Measurements from ENCODE around the gene TMEM201.

The TMEM201 gene

DNA sequence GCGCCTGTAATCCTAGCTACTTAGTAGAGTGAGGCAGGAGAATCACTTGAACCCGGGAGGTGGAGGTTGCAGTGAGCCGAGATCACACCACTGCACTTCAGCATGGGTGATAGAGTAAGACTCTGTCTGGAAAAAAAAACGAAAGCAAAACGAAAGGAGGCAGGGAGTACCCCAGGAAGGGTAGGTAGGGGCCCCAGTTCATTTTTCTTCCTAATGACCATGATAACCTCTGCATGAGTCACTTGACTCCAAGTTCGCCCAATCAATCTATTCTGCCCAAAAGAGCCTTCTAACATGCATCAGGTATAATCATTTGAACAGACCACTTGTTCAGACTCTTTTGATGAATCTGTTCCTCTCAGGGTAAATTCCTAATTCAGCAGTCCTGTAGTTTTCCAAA, 13.2 kb upstream of the TMEM201 start:
- ChIA-PET CTCF (interaction anchor here (0.7 to 4.6 kb wide), 6 partner anchors 13 to 635 kb away, joined by 3 to 49 read pairs (median 4); partner anchors contain the start of gene KIF1B), POLR2A (no interaction called here)
- Histone ChIP-seq H3K4me3 (ENCODE audit: low read depth, low read length) (no peak overlapping the region), H3K27ac (ENCODE audit: extremely low read depth, low read depth, low read length) (no peak overlapping the region), H3K36me3 (ENCODE audit: control insufficient read depth in 2 of 2, insufficient read depth in 1 of 2, low read length in 2 of 2) (peaks cover 11 to 58% of the 10 kb centered on the region in 2 experiments; a peak in 2 of 3 replicates), H3K9me3 (ENCODE audit: control insufficient read depth, insufficient read depth, low read depth, low read length) (no peaks in the 10 kb centered on the region), H3K4me1 (ENCODE audit: control insufficient read depth, insufficient read depth, low read length) (no peaks in the 10 kb centered on the region)
- TF ChIP-seq SCRT2 (tag by site-specific recombination; IDR thresholded peaks at IDR 0.05) (no peak), ZBTB7A (tag by site-specific recombination; IDR thresholded peaks at IDR 0.05; ENCODE audit: low read depth) (no peak), ZNF510 (tag by site-specific recombination; IDR thresholded peaks at IDR 0.05; ENCODE audit: insufficient replicate concordance) (no peak), ZBTB21 (tag by site-specific recombination; IDR thresholded peaks at IDR 0.05) (no peak), HOXC10 (CRISPR knock-in tag; IDR thresholded peaks at IDR 0.05) (no peak), ZNF112 (tag by site-specific recombination; IDR thresholded peaks at IDR 0.05) (no peak), ZNF521 (tag by site-specific recombination; IDR thresholded peaks at IDR 0.05) (no peak), SP2 (tag by site-specific recombination; IDR thresholded peaks at IDR 0.05) (no peak), ZSCAN30 (tag by site-specific recombination; IDR thresholded peaks at IDR 0.05) (no peak)
- TF ChIP-seq, protein P1, sequence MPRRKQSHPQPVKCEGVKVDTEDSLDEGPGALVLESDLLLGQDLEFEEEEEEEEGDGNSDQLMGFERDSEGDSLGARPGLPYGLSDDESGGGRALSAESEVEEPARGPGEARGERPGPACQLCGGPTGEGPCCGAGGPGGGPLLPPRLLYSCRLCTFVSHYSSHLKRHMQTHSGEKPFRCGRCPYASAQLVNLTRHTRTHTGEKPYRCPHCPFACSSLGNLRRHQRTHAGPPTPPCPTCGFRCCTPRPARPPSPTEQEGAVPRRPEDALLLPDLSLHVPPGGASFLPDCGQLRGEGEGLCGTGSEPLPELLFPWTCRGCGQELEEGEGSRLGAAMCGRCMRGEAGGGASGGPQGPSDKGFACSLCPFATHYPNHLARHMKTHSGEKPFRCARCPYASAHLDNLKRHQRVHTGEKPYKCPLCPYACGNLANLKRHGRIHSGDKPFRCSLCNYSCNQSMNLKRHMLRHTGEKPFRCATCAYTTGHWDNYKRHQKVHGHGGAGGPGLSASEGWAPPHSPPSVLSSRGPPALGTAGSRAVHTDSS (tag by site-specific recombination; IDR thresholded peaks at IDR 0.05) = no peak

DNA sequence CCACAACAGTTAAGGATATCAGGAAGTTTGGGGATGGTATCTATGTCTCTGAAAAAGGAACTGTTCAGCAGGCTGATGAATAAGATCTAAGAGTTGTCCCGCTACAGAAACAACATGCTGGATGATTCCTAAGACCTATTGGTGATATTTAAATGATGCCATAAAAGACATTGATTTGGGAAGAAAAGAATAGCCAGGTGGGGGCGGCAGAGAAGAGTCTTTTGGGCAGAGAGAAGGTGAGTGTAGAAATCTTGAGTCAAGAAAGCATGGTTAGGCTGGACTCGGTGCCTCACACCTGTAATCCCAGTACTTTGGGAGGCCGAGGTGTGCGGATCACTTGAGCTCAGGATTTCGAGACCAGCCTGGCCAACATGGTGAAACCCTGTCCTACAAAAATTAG, 11.8 kb upstream of the TMEM201 start:
- ChIA-PET CTCF (interaction anchor here (0.6 to 2.0 kb wide), 4 partner anchors 10 to 160 kb away, joined by 3 to 7 read pairs (median 5); no protein-coding TSS in a partner anchor), POLR2A (no interaction called here)
- Histone ChIP-seq H3K4me3 (ENCODE audit: low read depth, low read length) (no peak overlapping the region), H3K27ac (ENCODE audit: extremely low read depth, low read depth, low read length) (no peak overlapping the region), H3K36me3 (ENCODE audit: control insufficient read depth in 2 of 2, insufficient read depth in 1 of 2, low read length in 2 of 2) (peaks cover 5 to 64% of the 10 kb centered on the region in 2 experiments; a peak in 2 of 3 replicates), H3K9me3 (ENCODE audit: control insufficient read depth, insufficient read depth, low read depth, low read length) (no peaks in the 10 kb centered on the region), H3K4me1 (ENCODE audit: control insufficient read depth, insufficient read depth, low read length) (no peaks in the 10 kb centered on the region)
- TF ChIP-seq ZFP41 (tag by site-specific recombination; IDR thresholded peaks at IDR 0.05; ENCODE audit: borderline replicate concordance) (no peak), ZNF2 (tag by site-specific recombination; IDR thresholded peaks at IDR 0.05) (no peak), GFI1B (tag by site-specific recombination; IDR thresholded peaks at IDR 0.05) (no peak), MEIS1 (CRISPR knock-in tag; IDR thresholded peaks at IDR 0.05; ENCODE audit: borderline replicate concordance) (no peak), ZNF394 (tag by site-specific recombination; IDR thresholded peaks at IDR 0.05; ENCODE audit: borderline replicate concordance) (no peak), ZNF366 (tag by site-specific recombination; conservative IDR thresholded peaks at IDR 0.05) (no peak), ZNF146 (tag by site-specific recombination; IDR thresholded peaks at IDR 0.05) (no peak), ZXDB (tag by site-specific recombination; IDR thresholded peaks at IDR 0.05) (no peak), REPIN1 (tag by site-specific recombination; IDR thresholded peaks at IDR 0.05; ENCODE audit: low read depth) (no peak), ZNF629 (tag by site-specific recombination; IDR thresholded peaks at IDR 0.05) (no peak), ZNF529 (tag by site-specific recombination; IDR thresholded peaks at IDR 0.05; ENCODE audit: insufficient replicate concordance) (no peak)
- TF ChIP-seq, protein P2, sequence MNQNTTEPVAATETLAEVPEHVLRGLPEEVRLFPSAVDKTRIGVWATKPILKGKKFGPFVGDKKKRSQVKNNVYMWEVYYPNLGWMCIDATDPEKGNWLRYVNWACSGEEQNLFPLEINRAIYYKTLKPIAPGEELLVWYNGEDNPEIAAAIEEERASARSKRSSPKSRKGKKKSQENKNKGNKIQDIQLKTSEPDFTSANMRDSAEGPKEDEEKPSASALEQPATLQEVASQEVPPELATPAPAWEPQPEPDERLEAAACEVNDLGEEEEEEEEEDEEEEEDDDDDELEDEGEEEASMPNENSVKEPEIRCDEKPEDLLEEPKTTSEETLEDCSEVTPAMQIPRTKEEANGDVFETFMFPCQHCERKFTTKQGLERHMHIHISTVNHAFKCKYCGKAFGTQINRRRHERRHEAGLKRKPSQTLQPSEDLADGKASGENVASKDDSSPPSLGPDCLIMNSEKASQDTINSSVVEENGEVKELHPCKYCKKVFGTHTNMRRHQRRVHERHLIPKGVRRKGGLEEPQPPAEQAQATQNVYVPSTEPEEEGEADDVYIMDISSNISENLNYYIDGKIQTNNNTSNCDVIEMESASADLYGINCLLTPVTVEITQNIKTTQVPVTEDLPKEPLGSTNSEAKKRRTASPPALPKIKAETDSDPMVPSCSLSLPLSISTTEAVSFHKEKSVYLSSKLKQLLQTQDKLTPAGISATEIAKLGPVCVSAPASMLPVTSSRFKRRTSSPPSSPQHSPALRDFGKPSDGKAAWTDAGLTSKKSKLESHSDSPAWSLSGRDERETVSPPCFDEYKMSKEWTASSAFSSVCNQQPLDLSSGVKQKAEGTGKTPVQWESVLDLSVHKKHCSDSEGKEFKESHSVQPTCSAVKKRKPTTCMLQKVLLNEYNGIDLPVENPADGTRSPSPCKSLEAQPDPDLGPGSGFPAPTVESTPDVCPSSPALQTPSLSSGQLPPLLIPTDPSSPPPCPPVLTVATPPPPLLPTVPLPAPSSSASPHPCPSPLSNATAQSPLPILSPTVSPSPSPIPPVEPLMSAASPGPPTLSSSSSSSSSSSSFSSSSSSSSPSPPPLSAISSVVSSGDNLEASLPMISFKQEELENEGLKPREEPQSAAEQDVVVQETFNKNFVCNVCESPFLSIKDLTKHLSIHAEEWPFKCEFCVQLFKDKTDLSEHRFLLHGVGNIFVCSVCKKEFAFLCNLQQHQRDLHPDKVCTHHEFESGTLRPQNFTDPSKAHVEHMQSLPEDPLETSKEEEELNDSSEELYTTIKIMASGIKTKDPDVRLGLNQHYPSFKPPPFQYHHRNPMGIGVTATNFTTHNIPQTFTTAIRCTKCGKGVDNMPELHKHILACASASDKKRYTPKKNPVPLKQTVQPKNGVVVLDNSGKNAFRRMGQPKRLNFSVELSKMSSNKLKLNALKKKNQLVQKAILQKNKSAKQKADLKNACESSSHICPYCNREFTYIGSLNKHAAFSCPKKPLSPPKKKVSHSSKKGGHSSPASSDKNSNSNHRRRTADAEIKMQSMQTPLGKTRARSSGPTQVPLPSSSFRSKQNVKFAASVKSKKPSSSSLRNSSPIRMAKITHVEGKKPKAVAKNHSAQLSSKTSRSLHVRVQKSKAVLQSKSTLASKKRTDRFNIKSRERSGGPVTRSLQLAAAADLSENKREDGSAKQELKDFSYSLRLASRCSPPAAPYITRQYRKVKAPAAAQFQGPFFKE (tag by site-specific recombination; IDR thresholded peaks at IDR 0.05; ENCODE audit: borderline replicate concordance) = no peak
- TF ChIP-seq, protein P3, sequence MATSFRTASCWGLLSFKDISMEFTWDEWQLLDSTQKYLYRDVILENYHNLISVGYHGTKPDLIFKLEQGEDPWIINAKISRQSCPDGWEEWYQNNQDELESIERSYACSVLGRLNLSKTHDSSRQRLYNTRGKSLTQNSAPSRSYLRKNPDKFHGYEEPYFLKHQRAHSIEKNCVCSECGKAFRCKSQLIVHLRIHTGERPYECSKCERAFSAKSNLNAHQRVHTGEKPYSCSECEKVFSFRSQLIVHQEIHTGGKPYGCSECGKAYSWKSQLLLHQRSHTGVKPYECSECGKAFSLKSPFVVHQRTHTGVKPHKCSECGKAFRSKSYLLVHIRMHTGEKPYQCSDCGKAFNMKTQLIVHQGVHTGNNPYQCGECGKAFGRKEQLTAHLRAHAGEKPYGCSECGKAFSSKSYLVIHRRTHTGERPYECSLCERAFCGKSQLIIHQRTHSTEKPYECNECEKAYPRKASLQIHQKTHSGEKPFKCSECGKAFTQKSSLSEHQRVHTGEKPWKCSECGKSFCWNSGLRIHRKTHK (tag by site-specific recombination; IDR thresholded peaks at IDR 0.05) = no peak
